OCI-LY1 (cell line): ENCODE data around the gene PGAM4.

Experiments used
- H2AFZ ChIP-seq: fragments of 200-600 bp; sonication (generic), shearing (Covaris generic); 2 replicates; pipeline ENCODE4 v1.6.0; 2014; ENCODE audit warnings: antibody characterized with exemption, mild to moderate bottlenecking, low read length
- H3F3A ChIP-seq: fragments of 200-600 bp; sonication (generic), shearing (Covaris generic); 2 replicates; pipeline ENCODE4 v1.6.0; 2014; ENCODE audit warnings: mild to moderate bottlenecking, antibody characterized with exemption, low read length, moderate library complexity; ENCODE audit not compliant: insufficient read depth
- H3K27ac ChIP-seq: fragments of 200-600 bp; sonication (generic); 2 replicates; pipeline ENCODE4 v1.5.1; 2014; ENCODE audit warnings: low read length, mixed run types, mild to moderate bottlenecking, low read depth; ENCODE audit not compliant: poor library complexity, severe bottlenecking
- H3K27me3 ChIP-seq: fragments of 200-600 bp; sonication (generic); 2 replicates; pipeline ENCODE4 v1.6.0; 2014; ENCODE audit warnings: antibody characterized with exemption, mild to moderate bottlenecking, low read length, moderate library complexity; ENCODE audit not compliant: insufficient read depth
- H3K36me3 ChIP-seq: fragments of 200-600 bp; sonication (generic); 2 replicates; pipeline ENCODE4 v1.6.1; 2014; ENCODE audit warnings: mild to moderate bottlenecking, antibody characterized with exemption, low read length, moderate library complexity, mixed read lengths; ENCODE audit not compliant: insufficient read depth
- H3K4me1 ChIP-seq: fragments of 200-600 bp; sonication (generic); 2 replicates; pipeline ENCODE4 v1.5.1; 2014; ENCODE audit warnings: mild to moderate bottlenecking, low read length, moderate library complexity; ENCODE audit not compliant: insufficient read depth, severe bottlenecking
- H3K4me2 ChIP-seq: fragments of 200-600 bp; sonication (generic), shearing (Covaris generic); 2 replicates; pipeline ENCODE4 v1.6.1; 2014; ENCODE audit warnings: low read length
- H3K4me3 ChIP-seq: fragments of 200-600 bp; sonication (generic); 2 replicates; pipeline ENCODE4 v1.5.1; 2014; ENCODE audit warnings: low read length, low read depth, mild to moderate bottlenecking, mixed read lengths; ENCODE audit not compliant: poor library complexity, severe bottlenecking
- H3K79me2 ChIP-seq: fragments of 200-600 bp; shearing (Covaris generic); 2 replicates; pipeline ENCODE4 v1.6.1; 2016; ENCODE audit warnings: mixed run types, low read length, mixed read lengths; ENCODE audit not compliant: insufficient read depth
- H3K9ac ChIP-seq: fragments of 200-600 bp; sonication (generic), shearing (Covaris generic); 2 replicates; pipeline ENCODE4 v1.6.1; 2014; ENCODE audit warnings: mild to moderate bottlenecking, low read length, mixed read lengths
- H3K9me2 ChIP-seq: fragments of 200-600 bp; sonication (generic), shearing (Covaris generic); 2 replicates; pipeline ENCODE4 v1.6.1; 2014; ENCODE audit warnings: low read depth, mild to moderate bottlenecking, low read length, mixed read lengths
- H3K9me3 ChIP-seq: fragments of 200-600 bp; shearing (Covaris generic); 2 replicates; pipeline ENCODE4 v1.6.1; 2014; ENCODE audit warnings: low read length, mixed read lengths
- H4K20me1 ChIP-seq: fragments of 200-600 bp; sonication (generic), shearing (Covaris generic); 2 replicates; pipeline ENCODE4 v1.6.0; 2016; ENCODE audit warnings: mild to moderate bottlenecking, low read length; ENCODE audit not compliant: insufficient read depth
- EZH2 ChIP-seq: fragments of 200-600 bp; sonication (generic), shearing (Covaris generic); IDR thresholded peaks from 2 replicates; pipeline ENCODE4 v1.8.0; 2017; ENCODE audit warnings: borderline replicate concordance, mixed run types, mild to moderate bottlenecking, antibody characterized with exemption, low read length, moderate library complexity, mixed read lengths
- TF ChIP-seq, protein P1 (sequence below): fragments of 200-600 bp; sonication (generic), shearing (Covaris generic); IDR thresholded peaks from 2 replicates; pipeline ENCODE4 v1.5.1; 2017; ENCODE audit warnings: mild to moderate bottlenecking, antibody characterized with exemption, low read length, moderate library complexity, mixed read lengths

Gene PGAM4

DNA sequence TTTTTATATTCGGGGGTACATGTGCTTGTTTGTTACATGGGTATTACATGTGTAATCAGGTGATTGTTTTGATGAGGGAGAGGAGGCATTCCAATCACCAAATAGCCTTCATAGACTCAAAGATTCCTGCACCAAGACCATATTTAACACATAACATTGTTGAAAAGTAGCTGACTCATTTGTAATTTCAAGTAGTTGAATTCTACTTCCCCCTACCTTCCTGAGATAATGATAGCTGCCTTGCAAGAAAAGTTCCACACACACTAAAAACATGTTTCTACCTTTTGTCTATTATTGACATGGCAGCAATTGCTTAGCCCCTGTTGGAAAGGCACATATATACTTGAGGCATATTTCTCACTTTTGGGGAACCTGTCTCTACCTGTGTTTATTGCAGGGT lies 16.1 kb downstream of the PGAM4 start:
- no peaks in the 10 kb centered on the region for H3K79me2 ChIP-seq
- no peaks in the 10 kb centered on the region for H3K36me3 ChIP-seq
- no peak overlapping the region for H3K4me3 ChIP-seq
- no peak overlapping the region for H3K9ac ChIP-seq
- peaks cover 9% of the 10 kb centered on the region for H3K4me1 ChIP-seq
- no peak overlapping the region; the same call in 1 of the 2 replicates for H3K4me2 ChIP-seq
- H3K27me3 ChIP-seq = no peaks in the 10 kb centered on the region
- H3F3A ChIP-seq = no peaks in the 10 kb centered on the region
- H3K27ac ChIP-seq = peak overlapping the region; percentile 40
- H4K20me1 ChIP-seq = no peaks in the 10 kb centered on the region
- no peak overlapping the region for H2AFZ ChIP-seq
- H3K9me2 ChIP-seq = no peaks in the 10 kb centered on the region
- H3K9me3 ChIP-seq = no peaks in the 10 kb centered on the region
- TF ChIP-seq, protein P1, sequence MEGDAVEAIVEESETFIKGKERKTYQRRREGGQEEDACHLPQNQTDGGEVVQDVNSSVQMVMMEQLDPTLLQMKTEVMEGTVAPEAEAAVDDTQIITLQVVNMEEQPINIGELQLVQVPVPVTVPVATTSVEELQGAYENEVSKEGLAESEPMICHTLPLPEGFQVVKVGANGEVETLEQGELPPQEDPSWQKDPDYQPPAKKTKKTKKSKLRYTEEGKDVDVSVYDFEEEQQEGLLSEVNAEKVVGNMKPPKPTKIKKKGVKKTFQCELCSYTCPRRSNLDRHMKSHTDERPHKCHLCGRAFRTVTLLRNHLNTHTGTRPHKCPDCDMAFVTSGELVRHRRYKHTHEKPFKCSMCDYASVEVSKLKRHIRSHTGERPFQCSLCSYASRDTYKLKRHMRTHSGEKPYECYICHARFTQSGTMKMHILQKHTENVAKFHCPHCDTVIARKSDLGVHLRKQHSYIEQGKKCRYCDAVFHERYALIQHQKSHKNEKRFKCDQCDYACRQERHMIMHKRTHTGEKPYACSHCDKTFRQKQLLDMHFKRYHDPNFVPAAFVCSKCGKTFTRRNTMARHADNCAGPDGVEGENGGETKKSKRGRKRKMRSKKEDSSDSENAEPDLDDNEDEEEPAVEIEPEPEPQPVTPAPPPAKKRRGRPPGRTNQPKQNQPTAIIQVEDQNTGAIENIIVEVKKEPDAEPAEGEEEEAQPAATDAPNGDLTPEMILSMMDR = no peak
- no peak for TF ChIP-seq EZH2

DNA sequence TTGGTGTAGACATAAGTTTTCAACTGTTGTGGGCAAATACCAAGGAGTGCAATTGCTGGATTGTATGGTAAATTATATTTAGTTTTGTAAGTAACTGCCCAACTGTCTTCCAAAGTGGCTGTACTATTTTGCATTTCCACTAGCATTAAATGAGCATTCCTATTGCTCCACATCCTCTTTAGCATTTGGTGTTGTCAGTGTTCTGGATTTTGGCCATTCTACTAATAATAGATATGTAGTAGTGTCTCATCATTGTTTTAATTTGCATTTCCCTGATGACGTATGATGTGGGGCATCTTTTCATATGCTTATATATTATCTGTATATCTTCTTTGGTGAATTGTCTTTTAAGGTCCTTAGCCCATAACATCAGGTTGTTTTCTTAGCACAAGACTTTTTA lies 17.3 kb downstream of the PGAM4 start:
- H3K9ac ChIP-seq = no peak overlapping the region
- no peaks in the 10 kb centered on the region for H3K79me2 ChIP-seq
- no peaks in the 10 kb centered on the region for H3K36me3 ChIP-seq
- H3K9me3 ChIP-seq = no peaks in the 10 kb centered on the region
- no peaks in the 10 kb centered on the region for H3F3A ChIP-seq
- H3K9me2 ChIP-seq = no peaks in the 10 kb centered on the region
- peaks cover 9% of the 10 kb centered on the region for H3K4me1 ChIP-seq
- H3K27ac ChIP-seq = no peak overlapping the region
- H4K20me1 ChIP-seq = no peaks in the 10 kb centered on the region
- H3K27me3 ChIP-seq = no peaks in the 10 kb centered on the region
- no peak for TF ChIP-seq EZH2
- TF ChIP-seq, protein P1 = no peak
- no peak overlapping the region for H2AFZ ChIP-seq
- no peak overlapping the region for H3K4me3 ChIP-seq
- no peak overlapping the region for H3K4me2 ChIP-seq

DNA sequence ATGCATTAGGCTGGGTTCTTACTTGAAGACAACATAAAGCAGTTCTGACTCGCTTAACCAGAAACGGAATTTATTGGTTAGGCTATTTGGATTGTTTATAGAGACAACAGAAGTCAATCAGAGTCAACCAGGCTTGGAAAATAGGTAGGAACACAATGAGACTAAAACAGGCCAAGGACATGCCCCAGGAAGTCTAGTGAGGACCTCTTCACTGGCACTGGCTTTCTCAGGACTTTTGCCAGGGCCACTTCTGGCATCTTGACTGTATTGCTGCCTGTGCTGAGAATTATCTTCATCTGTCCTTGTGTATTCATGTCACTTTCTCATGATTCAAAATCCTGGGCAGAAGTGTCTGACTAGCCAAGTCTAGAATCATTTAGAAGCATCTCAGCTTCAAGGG lies 19.6 kb downstream of the PGAM4 start:
- TF ChIP-seq, protein P1 = no peak
- TF ChIP-seq EZH2 = no peak
- H2AFZ ChIP-seq = no peak overlapping the region
- no peaks in the 10 kb centered on the region for H3K27me3 ChIP-seq
- no peak overlapping the region for H3K27ac ChIP-seq
- H4K20me1 ChIP-seq = no peaks in the 10 kb centered on the region
- H3K9ac ChIP-seq = no peak overlapping the region
- H3F3A ChIP-seq = no peaks in the 10 kb centered on the region
- H3K4me2 ChIP-seq = no peak overlapping the region
- peaks cover 9% of the 10 kb centered on the region for H3K4me1 ChIP-seq
- no peaks in the 10 kb centered on the region for H3K79me2 ChIP-seq
- no peaks in the 10 kb centered on the region for H3K9me2 ChIP-seq
- no peaks in the 10 kb centered on the region for H3K9me3 ChIP-seq
- no peaks in the 10 kb centered on the region for H3K36me3 ChIP-seq
- no peak overlapping the region for H3K4me3 ChIP-seq
